PFSK-1 (cell line): ENCODE measurements around the gene TPK1.

ENCODE experiments used
- FOXP2 ChIP-seq: optimal IDR thresholded peaks from 2 replicates; pipeline ENCODE3; 2011; ENCODE audit warnings: borderline replicate concordance, control low read depth, inconsistent platforms; ENCODE audit not compliant: insufficient read depth; ENCODE audit errors: extremely low read length, extremely low read depth
- POLR2AphosphoS5 ChIP-seq: IDR thresholded peaks from 2 replicates; pipeline ENCODE4 v1.6.1; 2012; ENCODE audit warnings: low read depth, mild to moderate bottlenecking, control low read depth, low read length, moderate library complexity
- SIN3A ChIP-seq: IDR thresholded peaks from 2 replicates; pipeline ENCODE4 v1.6.1; 2012; ENCODE audit warnings: mild to moderate bottlenecking, low read length, moderate library complexity, borderline replicate concordance; ENCODE audit not compliant: insufficient read depth
- TAF1 ChIP-seq: IDR thresholded peaks from 2 replicates; pipeline ENCODE4 v1.6.1; 2012; ENCODE audit warnings: low read length, control low read depth, borderline replicate concordance; ENCODE audit not compliant: insufficient read depth
- TF ChIP-seq, protein P1 (sequence below), 2 experiments: IDR thresholded peaks; 2 replicates each; pipeline versions ENCODE4 v1.6.1 to v1.8.0; 2011 to 2012; ENCODE audit warnings: low read depth in 2 of 2, low read length in 2 of 2, control low read depth in 1 of 2, inconsistent platforms in 1 of 2, mild to moderate bottlenecking in 1 of 2, moderate library complexity in 1 of 2; ENCODE audit not compliant: insufficient read depth in 1 of 2

The TPK1 gene

DNA sequence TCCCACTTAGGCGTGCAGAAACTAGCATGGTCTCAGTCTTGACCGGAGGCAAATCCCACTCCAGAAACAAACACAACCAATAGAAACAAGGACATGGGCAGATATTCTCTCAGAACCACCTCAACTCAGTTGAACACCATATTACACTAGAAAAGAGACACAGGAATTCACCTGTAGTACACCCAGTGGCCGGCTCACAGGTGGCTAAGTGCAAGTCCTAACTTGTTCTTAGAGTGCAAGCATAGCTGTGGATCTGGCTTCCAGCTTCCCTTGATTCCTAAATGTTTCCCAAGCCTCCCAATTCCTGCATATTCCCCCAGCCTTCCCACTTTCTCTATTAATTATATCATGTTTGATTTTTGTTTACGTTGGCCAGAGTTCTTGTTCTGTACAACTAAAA is 164.4 kb downstream of the TPK1 start:
- no peak for TF ChIP-seq SIN3A
- TF ChIP-seq FOXP2: no peak
- TF ChIP-seq POLR2AphosphoS5: no peak
- TF ChIP-seq TAF1: no peak
- TF ChIP-seq, protein P1, sequence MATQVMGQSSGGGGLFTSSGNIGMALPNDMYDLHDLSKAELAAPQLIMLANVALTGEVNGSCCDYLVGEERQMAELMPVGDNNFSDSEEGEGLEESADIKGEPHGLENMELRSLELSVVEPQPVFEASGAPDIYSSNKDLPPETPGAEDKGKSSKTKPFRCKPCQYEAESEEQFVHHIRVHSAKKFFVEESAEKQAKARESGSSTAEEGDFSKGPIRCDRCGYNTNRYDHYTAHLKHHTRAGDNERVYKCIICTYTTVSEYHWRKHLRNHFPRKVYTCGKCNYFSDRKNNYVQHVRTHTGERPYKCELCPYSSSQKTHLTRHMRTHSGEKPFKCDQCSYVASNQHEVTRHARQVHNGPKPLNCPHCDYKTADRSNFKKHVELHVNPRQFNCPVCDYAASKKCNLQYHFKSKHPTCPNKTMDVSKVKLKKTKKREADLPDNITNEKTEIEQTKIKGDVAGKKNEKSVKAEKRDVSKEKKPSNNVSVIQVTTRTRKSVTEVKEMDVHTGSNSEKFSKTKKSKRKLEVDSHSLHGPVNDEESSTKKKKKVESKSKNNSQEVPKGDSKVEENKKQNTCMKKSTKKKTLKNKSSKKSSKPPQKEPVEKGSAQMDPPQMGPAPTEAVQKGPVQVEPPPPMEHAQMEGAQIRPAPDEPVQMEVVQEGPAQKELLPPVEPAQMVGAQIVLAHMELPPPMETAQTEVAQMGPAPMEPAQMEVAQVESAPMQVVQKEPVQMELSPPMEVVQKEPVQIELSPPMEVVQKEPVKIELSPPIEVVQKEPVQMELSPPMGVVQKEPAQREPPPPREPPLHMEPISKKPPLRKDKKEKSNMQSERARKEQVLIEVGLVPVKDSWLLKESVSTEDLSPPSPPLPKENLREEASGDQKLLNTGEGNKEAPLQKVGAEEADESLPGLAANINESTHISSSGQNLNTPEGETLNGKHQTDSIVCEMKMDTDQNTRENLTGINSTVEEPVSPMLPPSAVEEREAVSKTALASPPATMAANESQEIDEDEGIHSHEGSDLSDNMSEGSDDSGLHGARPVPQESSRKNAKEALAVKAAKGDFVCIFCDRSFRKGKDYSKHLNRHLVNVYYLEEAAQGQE (IDR thresholded peaks at IDR 0.05; ENCODE audit: insufficient read depth in 1 of 2, low read depth in 2 of 2, low read length in 2 of 2): no peak

DNA sequence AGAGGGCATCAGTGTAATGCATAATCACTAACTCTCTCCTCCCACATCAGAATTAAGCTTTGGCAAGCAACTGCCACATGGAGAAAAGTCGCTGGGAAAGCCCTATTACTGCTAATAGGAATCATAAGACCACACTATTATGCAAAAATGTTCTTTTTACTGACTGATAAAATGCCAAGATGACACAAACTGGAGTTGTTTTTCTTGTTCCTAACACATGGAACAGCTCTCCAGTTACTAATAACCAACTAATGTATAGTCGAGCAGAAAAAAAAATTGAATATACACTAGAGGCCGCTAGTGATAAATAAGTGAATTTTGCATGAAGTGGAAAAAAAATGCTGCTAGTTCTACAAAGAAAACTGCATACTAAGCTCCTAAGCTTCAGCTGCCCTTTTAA is 165.6 kb downstream of the TPK1 start:
- no peak for TF ChIP-seq POLR2AphosphoS5
- TF ChIP-seq, protein P1 (IDR thresholded peaks at IDR 0.05; ENCODE audit: insufficient read depth in 1 of 2, low read depth in 2 of 2, low read length in 2 of 2): no peak

DNA sequence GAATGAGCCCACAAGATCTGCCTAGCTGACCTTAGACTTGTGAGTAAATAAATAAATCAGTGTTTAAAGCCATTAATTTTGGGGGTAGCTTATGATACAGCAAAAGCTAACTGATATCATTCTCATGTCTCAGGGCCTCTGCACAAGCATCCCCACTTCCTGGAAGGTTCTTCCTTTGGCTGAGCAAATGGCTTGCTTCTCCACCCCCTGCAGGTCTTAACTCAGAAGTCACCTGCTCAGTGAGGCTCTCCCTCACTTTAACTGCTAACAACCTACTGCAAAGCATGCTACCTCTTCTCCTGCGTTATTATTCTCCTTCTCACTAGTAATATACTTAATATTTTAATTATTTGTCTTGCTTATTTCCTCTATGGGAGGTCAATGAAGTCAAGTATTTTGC is 167.3 kb downstream of the TPK1 start:
- no peak for TF ChIP-seq TAF1
- TF ChIP-seq, protein P1 (IDR thresholded peaks at IDR 0.05; ENCODE audit: insufficient read depth in 1 of 2, low read depth in 2 of 2, low read length in 2 of 2): no peak
- no peak for TF ChIP-seq SIN3A
- no peak for TF ChIP-seq POLR2AphosphoS5
- TF ChIP-seq FOXP2: no peak

DNA sequence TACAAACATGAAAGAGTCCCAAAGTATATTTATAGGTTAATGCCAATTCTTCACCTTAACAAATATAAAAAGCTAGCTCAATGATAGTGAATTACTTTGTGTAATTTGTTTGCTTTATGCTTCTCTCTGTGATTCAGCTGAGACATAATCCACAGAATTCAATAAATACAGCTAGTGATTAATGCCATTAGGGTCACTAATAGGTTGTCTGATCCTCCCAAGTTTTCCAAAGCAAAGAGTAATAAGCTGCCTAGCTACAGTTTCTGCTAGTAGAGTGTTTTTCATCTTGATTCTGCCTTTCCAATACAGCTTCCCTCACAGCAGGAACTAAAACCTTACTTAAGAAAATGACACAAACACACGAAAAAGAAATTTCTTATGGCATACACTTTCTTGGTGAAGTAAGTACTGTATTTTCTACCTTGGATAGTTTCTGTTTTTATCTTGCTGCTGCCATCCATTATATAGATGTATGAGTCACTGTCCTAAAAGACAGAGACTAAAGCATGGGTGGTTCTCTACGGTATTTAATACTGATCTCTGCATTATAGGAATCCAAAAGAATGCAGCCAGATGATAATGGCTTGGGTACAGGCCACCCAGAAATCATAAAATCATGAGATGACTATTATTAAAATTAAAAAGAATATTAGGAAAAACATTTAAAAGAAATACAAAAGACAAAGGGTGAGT is 170.0 kb downstream of the TPK1 start:
- TF ChIP-seq, protein P1 (IDR thresholded peaks at IDR 0.05; ENCODE audit: insufficient read depth in 1 of 2, low read depth in 2 of 2, low read length in 2 of 2): no peak

DNA sequence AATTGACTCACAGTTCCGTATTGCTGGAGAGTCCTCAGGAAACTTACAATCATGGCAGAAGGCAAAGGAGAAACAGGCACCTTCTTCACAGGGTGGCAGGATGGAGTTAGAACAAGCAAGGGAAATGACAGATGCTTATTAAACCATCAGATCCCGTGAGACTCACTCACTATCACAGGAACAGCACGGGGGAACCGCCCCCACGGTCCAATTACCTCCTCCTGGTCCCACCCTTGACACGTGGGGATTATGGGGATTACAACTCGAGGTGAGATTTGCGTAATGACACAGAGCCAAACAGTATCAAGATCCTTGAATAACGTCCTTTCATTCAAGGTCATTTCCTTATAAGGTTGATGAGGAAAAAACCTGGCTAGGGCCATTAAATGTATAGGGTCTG is 176.6 kb downstream of the TPK1 start:
- TF ChIP-seq, protein P1 (IDR thresholded peaks at IDR 0.05; ENCODE audit: insufficient read depth in 1 of 2, low read depth in 2 of 2, low read length in 2 of 2): no peak
- TF ChIP-seq SIN3A: no peak
- no peak for TF ChIP-seq TAF1
- no peak for TF ChIP-seq POLR2AphosphoS5
- TF ChIP-seq FOXP2: no peak
